Loucy (cell line): Measurements from ENCODE around the gene DSCAML1.

ENCODE experiments used
- EZH2phosphoT487 ChIP-seq: fragments of 200-600 bp; IDR thresholded peaks from 2 replicates; pipeline ENCODE4 v1.6.1; 2018; ENCODE audit warnings: antibody characterized with exemption, mild to moderate bottlenecking, moderate library complexity, borderline replicate concordance
- TF ChIP-seq, protein P1 (sequence below): fragments of 200-600 bp; sonication (generic); conservative IDR thresholded peaks from 2 replicates; pipeline ENCODE4 v1.5.1; 2014; ENCODE audit warnings: mild to moderate bottlenecking, antibody characterized with exemption, low read length

- no peak for TF ChIP-seq EZH2phosphoT487
- TF ChIP-seq, protein P1, sequence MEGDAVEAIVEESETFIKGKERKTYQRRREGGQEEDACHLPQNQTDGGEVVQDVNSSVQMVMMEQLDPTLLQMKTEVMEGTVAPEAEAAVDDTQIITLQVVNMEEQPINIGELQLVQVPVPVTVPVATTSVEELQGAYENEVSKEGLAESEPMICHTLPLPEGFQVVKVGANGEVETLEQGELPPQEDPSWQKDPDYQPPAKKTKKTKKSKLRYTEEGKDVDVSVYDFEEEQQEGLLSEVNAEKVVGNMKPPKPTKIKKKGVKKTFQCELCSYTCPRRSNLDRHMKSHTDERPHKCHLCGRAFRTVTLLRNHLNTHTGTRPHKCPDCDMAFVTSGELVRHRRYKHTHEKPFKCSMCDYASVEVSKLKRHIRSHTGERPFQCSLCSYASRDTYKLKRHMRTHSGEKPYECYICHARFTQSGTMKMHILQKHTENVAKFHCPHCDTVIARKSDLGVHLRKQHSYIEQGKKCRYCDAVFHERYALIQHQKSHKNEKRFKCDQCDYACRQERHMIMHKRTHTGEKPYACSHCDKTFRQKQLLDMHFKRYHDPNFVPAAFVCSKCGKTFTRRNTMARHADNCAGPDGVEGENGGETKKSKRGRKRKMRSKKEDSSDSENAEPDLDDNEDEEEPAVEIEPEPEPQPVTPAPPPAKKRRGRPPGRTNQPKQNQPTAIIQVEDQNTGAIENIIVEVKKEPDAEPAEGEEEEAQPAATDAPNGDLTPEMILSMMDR: no peak
Observed at GRCh38 chr11:117669062-117669461, 128.0 kb downstream of the DSCAML1 start.
